Activated CD8-positive, alpha-beta memory T cell treated with anti-CD3 and anti-CD28 coated beads, Interleukin-2, amount 50 U/mL, for 4 hours (primary cell): ENCODE results near the gene ARSA.
A peak's percentile ranks its signal among the peaks of the same experiment; 100 is the strongest.
"Not testable (repeated sequence)": the region's sequence is repeated elsewhere in the genome, so short reads cannot be mapped to it uniquely, and the experiment has no call there.

ENCODE experiments used
- DNase-seq: peaks from one replicate; pipeline ENCODE4 v3.0.0-alpha.2; 2020

ARSA gene

GRCh38 chr22:50627642-50628542, at the start of gene ARSA:
TSS of gene ARSA (minus strand) at chr22:50628152. CDS start at chr22:50627779, 373 bp downstream.
- peak; percentile 69 for DNase-seq

- peak; percentile 11 for DNase-seq
Measured at GRCh38 chr22:50676661-50677492, 48.9 kb upstream of the ARSA start.

DNA sequence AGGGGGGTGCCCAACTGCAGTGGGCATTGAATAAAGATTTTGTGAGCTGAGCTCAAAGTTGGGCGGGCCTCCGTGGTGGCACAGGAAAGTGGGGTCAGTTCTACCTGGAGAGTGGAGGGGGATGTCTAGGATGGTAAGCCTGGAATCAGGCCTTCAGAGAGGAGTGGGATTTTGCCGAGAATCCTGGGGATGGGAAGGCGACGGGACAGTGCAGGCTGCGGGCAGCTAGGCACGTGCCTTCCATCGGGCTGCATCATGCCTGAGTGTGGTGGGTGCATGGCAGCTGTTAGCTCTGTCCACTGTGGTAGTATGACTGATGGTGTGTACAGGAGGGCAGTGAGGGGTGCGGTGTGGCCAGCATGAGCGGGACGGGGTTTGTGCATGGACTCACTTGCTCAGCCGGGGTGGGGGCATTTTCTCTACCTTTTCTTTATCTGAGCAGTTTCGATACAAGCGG, 48.3 kb upstream of the ARSA start:
- peak; percentile 3 for DNase-seq

- DNase-seq: peak; percentile 8
Measured at GRCh38 chr22:50675553-50676179, 47.7 kb upstream of the ARSA start.

DNA sequence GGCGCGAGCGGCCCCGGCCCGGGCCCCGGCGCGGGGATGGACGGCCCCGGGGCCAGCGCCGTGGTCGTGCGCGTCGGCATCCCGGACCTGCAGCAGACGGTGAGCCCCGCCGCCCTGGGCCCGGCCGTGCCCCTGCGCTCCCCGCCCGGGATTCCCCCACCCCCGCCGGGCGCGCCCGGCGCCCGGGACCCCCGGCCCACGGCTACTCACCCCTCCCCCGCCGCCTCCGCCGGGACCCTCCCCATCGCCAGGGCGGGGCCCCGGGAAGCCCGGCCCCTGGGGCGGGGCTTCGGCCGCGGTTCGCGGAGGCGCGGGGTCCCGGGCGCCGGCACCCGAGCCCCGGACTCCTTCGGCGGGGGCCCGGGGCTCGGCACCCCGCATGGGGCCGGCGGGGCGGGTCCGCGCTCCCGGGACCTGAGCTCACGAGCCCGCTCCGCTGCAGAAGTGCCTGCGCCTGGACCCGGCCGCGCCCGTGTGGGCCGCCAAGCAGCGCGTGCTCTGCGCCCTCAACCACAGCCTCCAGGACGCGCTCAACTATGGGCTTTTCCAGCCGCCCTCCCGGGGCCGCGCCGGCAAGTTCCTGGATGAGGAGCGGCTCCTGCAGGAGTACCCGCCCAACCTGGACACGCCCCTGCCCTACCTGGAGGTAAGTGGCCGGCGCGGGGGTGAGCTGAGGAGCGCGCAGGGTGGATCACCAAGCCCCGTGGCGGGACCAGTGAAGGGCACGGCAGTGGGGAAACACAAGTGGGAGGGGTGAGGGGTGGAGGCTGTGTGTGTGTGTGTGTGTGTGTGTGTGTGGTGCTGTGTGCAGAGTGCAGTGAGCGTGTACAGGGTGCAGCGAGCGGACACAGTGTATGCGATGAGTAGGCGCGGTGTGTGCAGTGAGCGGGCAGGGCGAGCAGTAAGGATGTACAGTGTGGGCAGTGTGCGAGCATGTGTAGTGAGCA, 46.9 kb upstream of the ARSA start:
- DNase-seq: peak; percentile 31

DNA sequence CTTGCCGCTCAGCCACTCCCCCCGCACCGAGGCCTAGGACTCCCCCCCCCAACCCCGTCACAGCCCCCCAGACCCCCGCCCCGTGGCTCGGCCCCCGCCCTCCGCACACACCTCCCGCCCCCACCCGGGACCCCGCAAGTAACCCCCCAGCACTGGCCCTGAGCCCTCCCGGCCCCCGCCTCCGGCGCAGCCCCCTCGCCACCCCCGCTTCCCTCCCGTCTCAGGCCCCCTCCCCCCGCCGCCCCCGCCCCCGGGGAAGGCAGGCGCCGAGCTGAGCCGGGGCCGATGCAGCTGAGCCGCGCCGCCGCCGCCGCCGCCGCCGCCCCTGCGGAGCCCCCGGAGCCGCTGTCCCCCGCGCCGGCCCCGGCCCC, 46.2 kb upstream of the ARSA start:
- no peak for DNase-seq

DNA sequence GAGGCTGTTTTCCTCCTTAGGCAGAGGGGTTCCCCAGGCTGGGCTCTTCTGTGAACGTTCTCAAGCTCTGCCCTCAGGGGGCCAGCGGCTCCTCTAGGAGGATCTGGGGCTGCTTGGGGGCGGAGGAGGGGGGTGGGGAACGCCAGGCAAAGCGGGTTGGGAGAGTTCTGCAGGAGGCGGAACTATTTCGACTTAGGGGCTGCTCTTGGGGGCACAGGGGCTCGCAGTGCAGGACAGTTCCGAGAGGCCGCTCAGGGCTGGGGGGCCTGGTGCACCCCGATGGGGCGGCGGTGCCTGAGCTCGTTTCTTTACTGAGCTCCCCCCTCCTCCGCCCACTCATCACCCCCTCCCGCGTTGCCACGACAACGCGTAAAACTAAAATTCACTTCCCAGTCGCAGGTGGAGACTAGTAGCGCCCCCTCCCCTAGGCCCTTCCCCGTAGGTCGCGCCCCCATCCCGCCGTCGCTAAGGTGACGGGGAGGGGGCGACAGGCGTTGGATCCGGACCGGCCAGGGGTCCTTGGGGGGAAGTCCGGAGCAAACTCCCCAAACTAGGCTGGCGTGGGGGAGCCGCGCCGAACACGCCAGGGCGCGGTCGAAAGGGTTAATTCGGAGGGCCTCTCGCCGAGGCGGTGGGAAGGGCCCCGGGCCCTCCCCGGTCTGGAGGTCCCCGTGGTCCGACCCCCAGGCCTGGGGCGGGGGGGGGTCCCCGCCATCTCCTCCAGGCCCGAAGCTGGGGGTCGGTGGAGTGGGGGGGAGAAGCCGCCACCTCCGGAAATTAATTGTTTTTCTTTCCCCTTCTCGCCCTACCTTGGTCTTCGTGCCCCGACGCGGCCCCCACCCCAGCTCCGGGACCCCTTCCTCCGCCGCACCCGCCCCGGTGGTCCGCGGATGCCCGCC, 45.5 kb upstream of the ARSA start:
- peak; percentile 42 for DNase-seq

- no peak for DNase-seq
Measured at GRCh38 chr22:50672471-50673230, 44.7 kb upstream of the ARSA start, which contains the start of gene SHANK3. TSS of gene SHANK3 (plus strand) at chr22:50672823.

DNA sequence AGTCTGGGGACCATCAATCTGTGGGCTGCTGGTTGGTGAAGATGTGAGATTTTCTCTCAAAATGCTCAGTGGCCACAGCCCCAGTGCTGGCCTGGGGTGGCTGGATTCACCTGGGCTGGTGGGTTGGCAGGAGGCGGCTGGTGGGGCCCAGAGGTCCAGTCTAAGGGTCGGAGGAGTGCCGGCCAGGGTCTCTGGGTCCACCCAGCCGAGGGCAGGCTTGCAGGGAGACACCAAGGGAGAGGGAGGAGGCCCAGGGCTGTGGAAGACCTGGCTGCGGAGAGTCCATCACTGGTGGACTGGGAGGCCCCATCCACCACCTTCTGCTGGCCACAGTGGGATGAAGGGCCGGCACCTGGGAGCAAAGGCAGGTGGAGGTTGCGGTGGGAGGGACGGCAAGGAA, 44.1 kb upstream of the ARSA start:
- no peak for DNase-seq

- DNase-seq: no peak
Measured at GRCh38 chr22:50671641-50672040, 43.7 kb upstream of the ARSA start.

GRCh38 chr22:50670914-50671538, 43.1 kb upstream of the ARSA start:
- DNase-seq: no peak

DNA sequence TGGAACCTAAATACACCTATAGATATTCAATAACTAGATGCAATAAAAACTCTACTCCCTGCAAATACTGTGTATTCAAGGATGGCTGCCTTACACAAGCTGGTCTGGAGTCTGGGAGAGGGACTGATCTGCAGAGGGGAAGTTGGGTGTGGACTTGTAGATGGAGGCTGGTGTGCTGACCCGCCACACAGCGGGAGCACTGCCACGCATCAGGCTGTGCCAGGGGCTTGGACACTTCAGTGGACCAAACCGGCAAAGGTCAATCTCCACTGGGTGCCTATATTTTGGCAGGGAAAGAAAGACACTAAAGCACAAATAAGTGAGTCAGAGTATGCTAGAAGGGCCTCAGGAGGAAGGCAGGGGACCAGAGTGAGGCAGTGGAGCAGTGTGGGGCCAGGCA, 42.6 kb upstream of the ARSA start:
- no peak for DNase-seq

- no peak for DNase-seq
Measured at GRCh38 chr22:50665738-50666137, 37.8 kb upstream of the ARSA start.

DNA sequence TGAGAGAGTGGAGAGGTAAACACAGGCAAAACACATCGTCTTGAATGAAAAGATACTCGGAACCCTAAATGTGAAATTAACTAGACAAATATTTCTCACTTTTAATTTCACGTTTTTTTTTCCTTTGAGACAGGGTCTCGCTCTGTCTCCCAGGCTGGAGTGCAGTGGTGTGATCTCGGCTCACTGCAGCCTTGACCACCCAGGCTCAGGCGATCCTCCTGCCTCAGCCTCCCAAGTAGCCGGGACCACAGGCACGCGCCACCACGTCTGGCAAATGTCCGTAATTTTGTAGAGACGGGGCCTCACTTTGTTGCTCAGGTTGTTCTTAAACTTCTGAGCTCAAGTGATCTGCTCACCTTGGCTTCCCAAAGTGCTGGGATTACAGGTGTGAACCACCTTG, 37.3 kb upstream of the ARSA start:
- DNase-seq: no peak

DNA sequence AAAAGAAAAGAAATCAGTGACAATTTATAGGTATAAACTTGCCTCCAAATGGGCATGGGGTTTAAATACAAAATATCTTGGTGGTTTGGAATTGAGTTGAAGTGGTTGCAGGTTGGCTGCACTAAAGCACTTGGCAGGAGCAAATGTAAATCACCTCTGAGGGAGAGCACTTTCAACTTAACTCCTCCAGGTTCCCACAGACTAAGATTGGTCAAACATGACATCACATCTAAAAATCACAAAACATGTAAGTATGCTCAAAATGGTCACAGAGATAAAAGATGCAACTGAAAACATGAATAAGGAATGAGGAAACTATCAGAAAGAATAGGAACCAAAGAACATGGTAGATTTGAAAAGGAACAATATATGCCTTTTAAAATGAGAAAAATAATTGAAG, 32.4 kb upstream of the ARSA start:
- DNase-seq: no peak

GRCh38 chr22:50659711-50660110, 31.8 kb upstream of the ARSA start:
- DNase-seq: not testable (repeated sequence)

- DNase-seq: no peak
Measured at GRCh38 chr22:50657925-50658324, 30.0 kb upstream of the ARSA start.

- no peak for DNase-seq
Measured at GRCh38 chr22:50656122-50657070, 28.4 kb upstream of the ARSA start.
